Endothelial cell of umbilical vein (primary cell): ENCODE data around the gene LRP1-AS. TPM values are rescaled to one million over a fixed set of nuclear protein-coding genes. Genes with fewer than 3 reads are reported as not detected.

Source experiments
- BruUV-seq: library from RNA; stranded (reverse); fragments of 400-500 nt; replicated peaks from 2 replicates; lab custom pipeline; 2021; lab: Mats Ljungman, UMichigan
- CTCF ChIA-PET: fragments of 300-600, 350-600 bp; sonication (Branson Sonifier 250); formaldehyde crosslinking; loops from one replicate; lab custom pipeline; 2021; ENCODE audit warnings: antibody characterized with exemption, inconsistent platforms; lab: Charles Lee
- POLR2A ChIA-PET: fragments of 300-600, 350-600 bp; sonication (Branson Sonifier 250); formaldehyde crosslinking; loops from one replicate; lab custom pipeline; 2021; ENCODE audit warnings: antibody characterized with exemption, inconsistent platforms; lab: Charles Lee
- DNase-seq: peaks from one replicate; pipeline ENCODE4 v3.0.0-alpha.2; 2011; ENCODE audit warnings: low read depth, low spot score
- FAIRE-seq: peaks from 2 replicates; lab custom pipeline; 2011; peaks lifted over from hg19 to GRCh38; lab: Jason Lieb, UNC
- H2AFZ ChIP-seq: 2 replicates; pipeline ENCODE4 v1.6.0; 2012; ENCODE audit warnings: low read depth, low read length, control low read depth, inconsistent platforms
- H3K27ac ChIP-seq: 2 replicates; pipeline ENCODE4 v1.5.1; 2011; ENCODE audit warnings: low read depth, mild to moderate bottlenecking, control low read depth, low read length, moderate library complexity; ENCODE audit not compliant: insufficient read depth
- H3K27me3 ChIP-seq, 2 experiments: 2 replicates each; pipeline versions ENCODE4 v1.6.0 to v1.6.1; 2011; ENCODE audit warnings: low read length in 2 of 2, mixed read lengths in 1 of 2; ENCODE audit not compliant: control insufficient read depth in 2 of 2, insufficient read depth in 2 of 2
- H3K36me3 ChIP-seq, 2 experiments: 2 replicates in 1 of 2; 3 replicates in 1 of 2; pipeline ENCODE4 v1.5.1; 2011; ENCODE audit warnings: low read length in 2 of 2, mild to moderate bottlenecking in 1 of 2, moderate library complexity in 1 of 2; ENCODE audit not compliant: control insufficient read depth in 2 of 2, insufficient read depth in 2 of 2; ENCODE audit errors: extremely low read depth in 1 of 2
- H3K4me1 ChIP-seq: 3 replicates; pipeline ENCODE4 v1.5.1; 2011; ENCODE audit warnings: mild to moderate bottlenecking, low read length; ENCODE audit not compliant: control insufficient read depth, insufficient read depth; ENCODE audit errors: extremely low read depth
- H3K4me2 ChIP-seq: 2 replicates; pipeline ENCODE4 v1.6.1; 2011; ENCODE audit warnings: low read length, control low read depth, mixed read lengths; ENCODE audit not compliant: insufficient read depth
- H3K4me3 ChIP-seq, 3 experiments: fragments of 200-600 bp in 1 of 3; sonication (generic), shearing (Covaris generic) in 1 of 3; replicated peaks in 1 of 3; 2 replicates each; pipeline ENCODE4 v1.5.1; 2011 to 2016; ENCODE audit warnings: control low read depth in 3 of 3, low read length in 3 of 3, mild to moderate bottlenecking in 2 of 3, inconsistent platforms in 1 of 3, low read depth in 1 of 3, moderate library complexity in 1 of 3; ENCODE audit not compliant: insufficient read depth in 1 of 3
- H3K79me2 ChIP-seq: 2 replicates; pipeline ENCODE4 v1.6.0; 2012; ENCODE audit warnings: low read length, inconsistent platforms; ENCODE audit not compliant: control insufficient read depth, insufficient read depth
- H3K9ac ChIP-seq: replicated peaks from 2 replicates; pipeline ENCODE3; 2011; ENCODE audit warnings: low read length, control low read depth; ENCODE audit not compliant: insufficient read depth; ENCODE audit errors: extremely low read depth
- H3K9me1 ChIP-seq: replicated peaks from 3 replicates; pipeline ENCODE4 v1.6.0; 2011; ENCODE audit warnings: mild to moderate bottlenecking, low read length; ENCODE audit not compliant: control insufficient read depth, insufficient read depth; ENCODE audit errors: extremely low read depth
- H3K9me3 ChIP-seq: replicated peaks from 2 replicates; pipeline ENCODE4 v1.5.1; 2012; ENCODE audit warnings: low read length, inconsistent platforms; ENCODE audit not compliant: control insufficient read depth, insufficient read depth
- H4K20me1 ChIP-seq: replicated peaks from 2 replicates; pipeline ENCODE3; 2011; ENCODE audit warnings: mild to moderate bottlenecking, low read length; ENCODE audit not compliant: control insufficient read depth, insufficient read depth; ENCODE audit errors: extremely low read depth
- EZH2 ChIP-seq: IDR thresholded peaks from 2 replicates; pipeline ENCODE4 v1.6.1; 2012; ENCODE audit warnings: borderline replicate concordance, low read depth, mild to moderate bottlenecking, moderate library complexity, low read length, inconsistent platforms; ENCODE audit not compliant: severe bottlenecking
- FOS ChIP-seq: IDR thresholded peaks from 2 replicates; pipeline ENCODE4 v1.6.1; 2011; ENCODE audit warnings: mild to moderate bottlenecking, low read length, moderate library complexity, borderline replicate concordance; ENCODE audit not compliant: insufficient read depth
- GATA2 ChIP-seq: IDR thresholded peaks from 2 replicates; pipeline ENCODE4 v1.7.0; 2011; ENCODE audit warnings: low read depth, mild to moderate bottlenecking, moderate library complexity, mixed read lengths, low read length; ENCODE audit not compliant: insufficient read length, insufficient read depth
- JUN ChIP-seq: IDR thresholded peaks from 2 replicates; pipeline ENCODE4 v1.6.1; 2011; ENCODE audit warnings: borderline replicate concordance, low read depth; ENCODE audit not compliant: insufficient read length, insufficient read depth
- MYC ChIP-seq: IDR thresholded peaks from one replicate; pipeline ENCODE4 v1.6.1; 2011; ENCODE audit warnings: mild to moderate bottlenecking, low read depth, low read length
- POLR2A ChIP-seq: IDR thresholded peaks from 2 replicates; pipeline ENCODE4 v1.6.1; 2012; ENCODE audit warnings: low read depth, mild to moderate bottlenecking, control low read depth, low read length
- POLR2AphosphoS5 ChIP-seq: IDR thresholded peaks from 2 replicates; pipeline ENCODE4 v1.6.1; 2012; ENCODE audit warnings: low read depth, mild to moderate bottlenecking, control low read depth, low read length, moderate library complexity; ENCODE audit not compliant: insufficient read depth
- dilution Hi-C: fragments of 300-500 bp; cut with MboI; formaldehyde crosslinking; loops from one replicate; pipeline ENCODE4 v1.15.0; 2019; ENCODE audit warnings: low sequenced_read_pairs; ENCODE audit not compliant: extremely low pct_ligation_motif_present
- intact Hi-C: fragments of 100-400 bp; cut with micrococcal nuclease; formaldehyde crosslinking; loops from one replicate; pipeline ENCODE4 v1.10.0; 2022
- polyA plus RNA-seq, 4 experiments: library from polyadenylated mRNA; depleted of rRNA in 3 of 4; stranded (reverse) in 3 of 4; unstranded in 1 of 4; fragments of >200 nt; gene quantifications; 2 replicates each; pipeline versions ENCODE4 v1.2.1 to v1.2.3, GENCODE V29; 2011 to 2012; ENCODE audit warnings: missing spikeins in 1 of 4
- total RNA-seq: library from RNA; stranded (reverse); gene quantifications from 2 replicates; pipeline ENCODE4 v1.2.3, GENCODE V29; 2021
- TF ChIP-seq, protein P1 (sequence below): IDR thresholded peaks from 2 replicates; pipeline ENCODE4 v1.6.1; 2011; ENCODE audit not compliant: insufficient read depth, insufficient read length
- TF ChIP-seq, protein P2 (sequence below), 2 donors: IDR thresholded peaks; 1 replicate in 1 of 2; 2 replicates in 1 of 2; pipeline ENCODE4 v1.5.1; 2011; ENCODE audit warnings: low read length in 2 of 2, mild to moderate bottlenecking in 2 of 2, moderate library complexity in 2 of 2, control low read depth in 1 of 2, inconsistent platforms in 1 of 2, low read depth in 1 of 2; ENCODE audit not compliant: insufficient read depth in 1 of 2; ENCODE audit errors: extremely low read depth in 1 of 2

The LRP1-AS gene
- total and polyA plus RNA-seq, 2 donors (not counting 3 experiments of a cell fraction or from before 2014, with no cell fraction given): not detected

DNA sequence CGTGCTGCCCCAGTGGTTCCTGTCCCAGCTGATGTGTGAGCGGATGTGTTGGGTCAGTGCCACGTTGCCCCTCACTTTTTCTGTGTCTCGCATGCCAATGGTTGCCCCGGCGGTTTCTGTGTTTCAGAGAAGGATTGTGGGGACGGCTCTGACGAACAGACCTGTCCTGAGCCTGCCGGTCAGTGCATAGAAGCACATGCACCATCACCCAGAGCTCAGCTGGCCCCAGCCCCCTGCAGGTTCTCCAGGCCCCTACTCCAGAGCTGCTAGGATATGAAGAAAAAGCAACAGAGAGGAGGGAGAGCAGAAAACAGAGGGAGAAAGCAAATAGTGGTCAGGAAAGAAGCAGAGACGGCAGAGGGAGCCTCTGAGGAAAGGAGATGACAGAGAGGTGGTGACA is 20.6 kb upstream of the LRP1-AS start:
- Histone ChIP-seq H3K4me1 (no peaks in the 10 kb centered on the region), H3K9ac (no peak overlapping the region), H3K4me2 (no peak overlapping the region), H3K9me3 (no peaks in the 10 kb centered on the region), H3K36me3 (no peaks in the 10 kb centered on the region), H3K79me2 (no peaks in the 10 kb centered on the region), H4K20me1 (no peaks in the 10 kb centered on the region), H3K27me3 (no peaks in the 10 kb centered on the region), H3K9me1 (no peaks in the 10 kb centered on the region), H3K4me3 (no peak overlapping the region), H2AFZ (no peak overlapping the region), H3K27ac (no peak overlapping the region)
- dilution Hi-C loops: no loop called here
- TF ChIP-seq MYC: no peak
- no TSS peak for BruUV-seq
- POLR2A ChIA-PET: no interaction called here
- intact Hi-C loops: no loop called here
- CTCF ChIA-PET: interaction anchor here (2.1 to 13.0 kb wide), 3 partner anchors 8 to 44 kb away, joined by 7 to 429 read pairs (median 109); partner anchors contain the start of gene LRP1
- DNase-seq: no peak
- FAIRE-seq: no peak

DNA sequence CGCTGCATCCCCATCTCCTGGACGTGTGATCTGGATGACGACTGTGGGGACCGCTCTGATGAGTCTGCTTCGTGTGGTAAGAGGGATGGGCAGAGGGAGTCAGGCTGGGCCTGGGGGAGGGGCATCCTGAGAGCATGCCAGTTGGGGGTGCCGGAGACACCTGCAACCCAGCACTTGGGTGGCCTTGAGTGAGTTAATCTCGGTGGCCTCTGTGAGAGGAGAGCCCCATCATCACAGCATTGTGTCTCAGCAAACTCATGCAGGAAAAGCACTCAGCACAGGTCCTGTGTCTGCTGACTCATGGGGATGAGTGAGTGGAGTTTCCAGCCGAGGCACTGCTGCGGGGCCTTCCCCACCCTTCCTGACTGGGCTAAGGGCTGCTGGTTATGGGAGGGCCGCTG is 19.6 kb upstream of the LRP1-AS start:
- peak; percentile 17 for DNase-seq
- Histone ChIP-seq H3K9ac (no peak overlapping the region), H3K4me1 (no peaks in the 10 kb centered on the region), H3K27ac (no peak overlapping the region), H3K27me3 (no peaks in the 10 kb centered on the region), H4K20me1 (no peaks in the 10 kb centered on the region), H3K36me3 (no peaks in the 10 kb centered on the region), H3K79me2 (no peaks in the 10 kb centered on the region), H2AFZ (no peak overlapping the region), H3K4me2 (no peak overlapping the region), H3K9me3 (no peaks in the 10 kb centered on the region), H3K4me3 (no peak overlapping the region), H3K9me1 (no peaks in the 10 kb centered on the region)
- FAIRE-seq: peak; percentile 21
- dilution Hi-C loops: no loop called here
- TF ChIP-seq POLR2AphosphoS5 (no peak), JUN (no peak), GATA2 (no peak), FOS (no peak), POLR2A (no peak), MYC (no peak), EZH2 (no peak)
- TF ChIP-seq, protein P1, sequence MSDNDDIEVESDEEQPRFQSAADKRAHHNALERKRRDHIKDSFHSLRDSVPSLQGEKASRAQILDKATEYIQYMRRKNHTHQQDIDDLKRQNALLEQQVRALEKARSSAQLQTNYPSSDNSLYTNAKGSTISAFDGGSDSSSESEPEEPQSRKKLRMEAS: no peak
- TF ChIP-seq, protein P2, sequence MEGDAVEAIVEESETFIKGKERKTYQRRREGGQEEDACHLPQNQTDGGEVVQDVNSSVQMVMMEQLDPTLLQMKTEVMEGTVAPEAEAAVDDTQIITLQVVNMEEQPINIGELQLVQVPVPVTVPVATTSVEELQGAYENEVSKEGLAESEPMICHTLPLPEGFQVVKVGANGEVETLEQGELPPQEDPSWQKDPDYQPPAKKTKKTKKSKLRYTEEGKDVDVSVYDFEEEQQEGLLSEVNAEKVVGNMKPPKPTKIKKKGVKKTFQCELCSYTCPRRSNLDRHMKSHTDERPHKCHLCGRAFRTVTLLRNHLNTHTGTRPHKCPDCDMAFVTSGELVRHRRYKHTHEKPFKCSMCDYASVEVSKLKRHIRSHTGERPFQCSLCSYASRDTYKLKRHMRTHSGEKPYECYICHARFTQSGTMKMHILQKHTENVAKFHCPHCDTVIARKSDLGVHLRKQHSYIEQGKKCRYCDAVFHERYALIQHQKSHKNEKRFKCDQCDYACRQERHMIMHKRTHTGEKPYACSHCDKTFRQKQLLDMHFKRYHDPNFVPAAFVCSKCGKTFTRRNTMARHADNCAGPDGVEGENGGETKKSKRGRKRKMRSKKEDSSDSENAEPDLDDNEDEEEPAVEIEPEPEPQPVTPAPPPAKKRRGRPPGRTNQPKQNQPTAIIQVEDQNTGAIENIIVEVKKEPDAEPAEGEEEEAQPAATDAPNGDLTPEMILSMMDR (IDR thresholded peaks at IDR 0.05; ENCODE audit: extremely low read depth in 1 of 2, insufficient read depth in 1 of 2, low read depth in 1 of 2, low read length in 2 of 2): no peak
- ChIA-PET CTCF (interaction anchor here (2.1 to 13.0 kb wide), 2 partner anchors 9 to 42 kb away, joined by 7 to 429 read pairs; partner anchors contain the start of gene LRP1), POLR2A (no interaction called here)
- intact Hi-C loops: no loop called here
- no TSS peak for BruUV-seq
